ENCODE data around the gene NRDE2. TPM values are rescaled to one million over a fixed set of nuclear protein-coding genes. Genes with fewer than 3 reads are reported as not detected.

Gene NRDE2
- polyA plus RNA-seq, 3 donors, result 18.9 to 23.2 (median 22.1) TPM

GRCh38 chr14:90300611-90301047 lies 31.1 kb downstream of the NRDE2 start:
- no peak for DNase-seq (ENCODE audit: low read depth in 3 of 3, low spot score in 2 of 3)

GRCh38 chr14:90299408-90299807 lies 32.3 kb downstream of the NRDE2 start:
- no peak for DNase-seq (ENCODE audit: low read depth in 3 of 3, low spot score in 2 of 3)

GRCh38 chr14:90297876-90298629 lies 33.7 kb downstream of the NRDE2 start:
- DNase-seq (ENCODE audit: low read depth in 3 of 3, low spot score in 2 of 3), result no peak

GRCh38 chr14:90296641-90297040 lies 35.1 kb downstream of the NRDE2 start:
- no peak for DNase-seq (ENCODE audit: low read depth in 3 of 3, low spot score in 2 of 3)

- DNase-seq (ENCODE audit: low read depth in 3 of 3, low spot score in 2 of 3), result peak; percentile 20 to 23 (median 23)
Observed at GRCh38 chr14:90295870-90296516, 35.7 kb downstream of the NRDE2 start.

- no peak for DNase-seq (ENCODE audit: low read depth in 3 of 3, low spot score in 2 of 3)
Observed at GRCh38 chr14:90294872-90295271, 36.9 kb downstream of the NRDE2 start.

GRCh38 chr14:90293766-90294730 lies 37.7 kb downstream of the NRDE2 start:
- no peak for DNase-seq (ENCODE audit: low read depth in 3 of 3, low spot score in 2 of 3)

- DNase-seq (ENCODE audit: low read depth in 3 of 3, low spot score in 2 of 3), result no peak
Observed at GRCh38 chr14:90291699-90292098, 40.0 kb downstream of the NRDE2 start.

GRCh38 chr14:90290337-90291011 lies 41.3 kb downstream of the NRDE2 start:
- no peak for DNase-seq (ENCODE audit: low read depth in 3 of 3, low spot score in 2 of 3)

GRCh38 chr14:90288651-90289355 lies 42.9 kb downstream of the NRDE2 start:
- DNase-seq (ENCODE audit: low read depth in 3 of 3, low spot score in 2 of 3), result no peak

- DNase-seq (ENCODE audit: low read depth in 3 of 3, low spot score in 2 of 3), result no peak
Observed at GRCh38 chr14:90287791-90288190, 44.0 kb downstream of the NRDE2 start.

GRCh38 chr14:90281756-90282155 lies 50.0 kb downstream of the NRDE2 start:
- no peak for DNase-seq (ENCODE audit: low read depth in 3 of 3, low spot score in 2 of 3)

GRCh38 chr14:90281261-90281660 lies 50.5 kb downstream of the NRDE2 start:
- no peak for DNase-seq (ENCODE audit: low read depth in 3 of 3, low spot score in 2 of 3)

- no peak for DNase-seq (ENCODE audit: low read depth in 3 of 3, low spot score in 2 of 3)
Observed at GRCh38 chr14:90280096-90280495, 51.6 kb downstream of the NRDE2 start.

GRCh38 chr14:90278199-90279175 lies 53.3 kb downstream of the NRDE2 start:
- no peak for DNase-seq (ENCODE audit: low read depth in 3 of 3, low spot score in 2 of 3)

GRCh38 chr14:90277581-90278198 lies 54.1 kb downstream of the NRDE2 start:
- DNase-seq (ENCODE audit: low read depth in 3 of 3, low spot score in 2 of 3), result no peak

GRCh38 chr14:90276646-90277367 lies 54.9 kb downstream of the NRDE2 start:
- no peak for DNase-seq (ENCODE audit: low read depth in 3 of 3, low spot score in 2 of 3)

- no peak for DNase-seq (ENCODE audit: low read depth in 3 of 3, low spot score in 2 of 3)
Observed at GRCh38 chr14:90275820-90276219, 55.9 kb downstream of the NRDE2 start.

Data from right renal cortex interstitium (tissue), 3 donors.